Caco-2 (cell line): ENCODE data around the gene PINK1. TPM values are rescaled to one million over a fixed set of nuclear protein-coding genes. Genes with fewer than 3 reads are reported as not detected.

Source experiments
- BruUV-seq: library from RNA; stranded (reverse); fragments of 400-500 nt; replicated peaks from 2 replicates; lab custom pipeline; 2021; lab: Mats Ljungman, UMichigan
- CTCF ChIA-PET: fragments of 300-600 bp; sonication (Branson Sonifier 250); formaldehyde crosslinking; loops from one replicate; lab custom pipeline; 2022; ENCODE audit warnings: antibody characterized with exemption; lab: Charles Lee
- POLR2A ChIA-PET: fragments of 300-600 bp; sonication (Branson Sonifier 250); formaldehyde crosslinking; loops from one replicate; lab custom pipeline; 2022; ENCODE audit warnings: antibody characterized with exemption; lab: Charles Lee
- DNase-seq, 2 experiments: peaks; one replicate each; pipeline versions ENCODE4 v3.0.0 to v3.0.0-alpha.2; 2020 to 2022
- H3K27me3 ChIP-seq: replicated peaks from 2 replicates; pipeline ENCODE4 v1.6.0; 2011; ENCODE audit warnings: low read length; ENCODE audit not compliant: control insufficient read depth, insufficient read depth
- H3K36me3 ChIP-seq: 2 replicates; pipeline ENCODE4 v1.5.1; 2011; ENCODE audit warnings: low read length; ENCODE audit not compliant: control insufficient read depth, insufficient read depth
- H3K4me1 ChIP-seq: fragments of 250-450 bp; sonication (Bioruptor Pico); 2 replicates; pipeline ENCODE4 v1.5.1; 2020; ENCODE audit warnings: mild to moderate bottlenecking
- H3K4me3 ChIP-seq: 2 replicates; pipeline ENCODE4 v1.5.1; 2011; ENCODE audit warnings: low read depth, mild to moderate bottlenecking, control low read depth, low read length
- H3K9me3 ChIP-seq: fragments of 250-450 bp; sonication (Bioruptor Pico); 2 replicates; pipeline ENCODE4 v1.5.1; 2020; ENCODE audit warnings: mild to moderate bottlenecking, moderate library complexity
- H3K27ac Mint-ChIP-seq: one replicate; pipeline ENCODE4 v1.8.0; 2022; ENCODE audit warnings: mixed read lengths; ENCODE audit not compliant: unreplicated experiment
- H3K27me3 Mint-ChIP-seq: one replicate; pipeline ENCODE4 v1.8.0; 2022; ENCODE audit warnings: mixed read lengths; ENCODE audit not compliant: insufficient read depth, unreplicated experiment
- H3K36me3 Mint-ChIP-seq: one replicate; pipeline ENCODE4 v1.8.0; 2022; ENCODE audit warnings: mild to moderate bottlenecking, mixed read lengths; ENCODE audit not compliant: insufficient read depth, unreplicated experiment
- H3K4me1 Mint-ChIP-seq: one replicate; pipeline ENCODE4 v1.8.0; 2022; ENCODE audit warnings: low read depth, mixed read lengths; ENCODE audit not compliant: unreplicated experiment
- H3K4me3 Mint-ChIP-seq: one replicate; pipeline ENCODE4 v1.8.0; 2022; ENCODE audit warnings: mild to moderate bottlenecking, moderate library complexity, mixed read lengths; ENCODE audit not compliant: unreplicated experiment
- H3K9me3 Mint-ChIP-seq: one replicate; pipeline ENCODE4 v1.8.0; 2022; ENCODE audit warnings: mixed read lengths; ENCODE audit not compliant: unreplicated experiment
- CTCF ChIP-seq, 2 experiments: fragments of 200-600 bp in 1 of 2; IDR thresholded peaks; 1 replicate in 1 of 2; 2 replicates in 1 of 2; pipeline versions ENCODE4 v1.5.1 to v1.8.0; 2011 to 2022; ENCODE audit warnings: antibody characterized with exemption in 1 of 2, control low read depth in 1 of 2, inconsistent platforms in 1 of 2, low read depth in 1 of 2, low read length in 1 of 2, mild to moderate bottlenecking in 1 of 2, moderate library complexity in 1 of 2; ENCODE audit not compliant: insufficient read depth in 1 of 2, severe bottlenecking in 1 of 2, unreplicated experiment in 1 of 2
- intact Hi-C: fragments of 100-400 bp; cut with micrococcal nuclease; formaldehyde crosslinking; loops from one replicate; pipeline ENCODE4 v1.10.0; 2022; ENCODE audit not compliant: unreplicated experiment
- total RNA-seq: library from RNA; stranded (reverse); gene quantifications from 2 replicates; pipeline ENCODE4 v1.2.3, GENCODE V29; 2022

PINK1 gene
- total RNA-seq, 1 experiment from 2014 or later = 23.2 TPM

GRCh38 chr1:20660363-20660762, 27.1 kb downstream of the PINK1 start:
- intact Hi-C loops = no loop called here
- POLR2A ChIA-PET = interaction anchor here (1.9 kb wide), 1 partner anchor 126 kb away, joined by 6 read pairs; the partner anchor contains the start of gene HP1BP3
- Mint-ChIP-seq H3K36me3 (peaks cover 52% of the 10 kb centered on the region), H3K9me3 (no peaks in the 10 kb centered on the region), H3K4me1 (peaks cover 19% of the 10 kb centered on the region), H3K4me3 (peak overlapping the region; percentile 95), H3K27ac (peak overlapping the region; percentile 95), H3K27me3 (no peaks in the 10 kb centered on the region)
- BruUV-seq = TSS peak; percentile 59
- H3K4me3 ChIP-seq = peak overlapping the region; percentile 61
- H3K9me3 ChIP-seq = no peaks in the 10 kb centered on the region
- CTCF ChIA-PET = interaction anchor here (0.6 to 1.8 kb wide), 2 partner anchors 27 to 57 kb away, joined by 3 to 12 read pairs; partner anchors contain the start of gene KIF17
- no peaks in the 10 kb centered on the region for H3K27me3 ChIP-seq
- TF ChIP-seq CTCF (IDR thresholded peaks at IDR 0.05; ENCODE audit: insufficient read depth in 1 of 2, low read depth in 1 of 2, low read length in 1 of 2, severe bottlenecking in 1 of 2, unreplicated experiment in 1 of 2) = no peak
- no peaks in the 10 kb centered on the region for H3K4me1 ChIP-seq
- DNase-seq = no peak
- peaks cover 1% of the 10 kb centered on the region; the same call in 1 of the 2 replicates for H3K36me3 ChIP-seq

- H3K27me3 ChIP-seq = no peaks in the 10 kb centered on the region
- peak overlapping the region; percentile 61 for H3K4me3 ChIP-seq
- no peaks in the 10 kb centered on the region for H3K4me1 ChIP-seq
- H3K36me3 ChIP-seq = peaks cover 1% of the 10 kb centered on the region; the same call in 1 of the 2 replicates
- CTCF ChIA-PET = interaction anchor here (1.0 to 1.8 kb wide), 4 partner anchors 20 to 86 kb away, joined by 3 to 12 read pairs (median 4); no protein-coding TSS in a partner anchor
- Mint-ChIP-seq H3K4me3 (peak overlapping the region; percentile 95), H3K27me3 (no peaks in the 10 kb centered on the region), H3K4me1 (peaks cover 19% of the 10 kb centered on the region), H3K27ac (peak overlapping the region; percentile 95), H3K9me3 (no peaks in the 10 kb centered on the region), H3K36me3 (peaks cover 48% of the 10 kb centered on the region)
- no TSS peak for BruUV-seq
- POLR2A ChIA-PET = interaction anchor here (0.5 to 1.9 kb wide), 2 partner anchors 113 to 126 kb away, joined by 3 to 6 read pairs; partner anchors contain the start of gene HP1BP3
- intact Hi-C loops = no loop called here
- TF ChIP-seq CTCF (IDR thresholded peaks at IDR 0.05; ENCODE audit: insufficient read depth in 1 of 2, low read depth in 1 of 2, low read length in 1 of 2, severe bottlenecking in 1 of 2, unreplicated experiment in 1 of 2) = no peak
- H3K9me3 ChIP-seq = no peaks in the 10 kb centered on the region
- no peak for DNase-seq
These were observed 27.6 kb downstream of the PINK1 start for GRCh38 chr1:20660847-20661206.

- intact Hi-C loops = no loop called here
- H3K27ac Mint-ChIP-seq = peak within 1 kb of the TSS; percentile 95
- BruUV-seq = no TSS peak
These were observed 28.2 kb downstream of the PINK1 start, which contains the start of gene DDOST for GRCh38 chr1:20661207-20662109. Gene DDOST (minus strand): TSS chr1:20661369. CDS start chr1:20661350, 19 bp downstream.

More at GRCh38 chr1:20661207-20662109, 28.2 kb downstream of the PINK1 start, which contains the start of gene DDOST:
- Mint-ChIP-seq H3K27me3 (no peaks in the 10 kb centered on the region), H3K4me3 (peak within 1 kb of the TSS; percentile 95), H3K4me1 (peaks cover 19% of the 10 kb centered on the region), H3K9me3 (no peaks in the 10 kb centered on the region), H3K36me3 (peaks cover 44% of the 10 kb centered on the region)
- peak in 1 of 2 experiments; percentile 58 for TF ChIP-seq CTCF (IDR thresholded peaks at IDR 0.05; ENCODE audit: insufficient read depth in 1 of 2, low read depth in 1 of 2, low read length in 1 of 2, severe bottlenecking in 1 of 2, unreplicated experiment in 1 of 2)
- ChIA-PET POLR2A (interaction anchor here (0.5 to 1.9 kb wide), 2 partner anchors 112 to 125 kb away, joined by 3 to 6 read pairs; partner anchors contain the start of gene HP1BP3), CTCF (interaction anchor here (0.5 to 1.8 kb wide), 7 partner anchors 20 to 153 kb away, joined by 3 to 12 read pairs (median 3); no protein-coding TSS in a partner anchor)
- Histone ChIP-seq H3K4me3 (peak within 1 kb of the TSS; percentile 75), H3K36me3 (no peaks in the 10 kb centered on the region), H3K27me3 (no peaks in the 10 kb centered on the region), H3K4me1 (no peaks in the 10 kb centered on the region), H3K9me3 (no peaks in the 10 kb centered on the region)
- DNase-seq = peak; percentile 96 to 97
